Caco-2 (cell line): ENCODE results near the gene PLP2. TPM values are rescaled to one million over a fixed set of nuclear protein-coding genes. Genes with fewer than 3 reads are reported as not detected.
A peak's percentile ranks its signal among the peaks of the same experiment; 100 is the strongest.

ENCODE experiments used
- BruUV-seq: library from RNA; stranded (reverse); fragments of 400-500 nt; replicated peaks from 2 replicates; lab custom pipeline; 2021; lab: Mats Ljungman, UMichigan
- CTCF ChIA-PET: fragments of 300-600 bp; sonication (Branson Sonifier 250); formaldehyde crosslinking; loops from one replicate; lab custom pipeline; 2022; ENCODE audit warnings: antibody characterized with exemption; lab: Charles Lee
- POLR2A ChIA-PET: fragments of 300-600 bp; sonication (Branson Sonifier 250); formaldehyde crosslinking; loops from one replicate; lab custom pipeline; 2022; ENCODE audit warnings: antibody characterized with exemption; lab: Charles Lee
- DNase-seq, 2 experiments: peaks; one replicate each; pipeline versions ENCODE4 v3.0.0 to v3.0.0-alpha.2; 2020 to 2022
- H3K27me3 ChIP-seq: replicated peaks from 2 replicates; pipeline ENCODE4 v1.6.0; 2011; ENCODE audit warnings: low read length; ENCODE audit not compliant: control insufficient read depth, insufficient read depth
- H3K36me3 ChIP-seq: 2 replicates; pipeline ENCODE4 v1.5.1; 2011; ENCODE audit warnings: low read length; ENCODE audit not compliant: control insufficient read depth, insufficient read depth
- H3K4me1 ChIP-seq: fragments of 250-450 bp; sonication (Bioruptor Pico); 2 replicates; pipeline ENCODE4 v1.5.1; 2020; ENCODE audit warnings: mild to moderate bottlenecking
- H3K4me3 ChIP-seq: 2 replicates; pipeline ENCODE4 v1.5.1; 2011; ENCODE audit warnings: low read depth, mild to moderate bottlenecking, control low read depth, low read length
- H3K9me3 ChIP-seq: fragments of 250-450 bp; sonication (Bioruptor Pico); 2 replicates; pipeline ENCODE4 v1.5.1; 2020; ENCODE audit warnings: mild to moderate bottlenecking, moderate library complexity
- H3K27ac Mint-ChIP-seq: one replicate; pipeline ENCODE4 v1.8.0; 2022; ENCODE audit warnings: mixed read lengths; ENCODE audit not compliant: unreplicated experiment
- H3K27me3 Mint-ChIP-seq: one replicate; pipeline ENCODE4 v1.8.0; 2022; ENCODE audit warnings: mixed read lengths; ENCODE audit not compliant: insufficient read depth, unreplicated experiment
- H3K36me3 Mint-ChIP-seq: one replicate; pipeline ENCODE4 v1.8.0; 2022; ENCODE audit warnings: mild to moderate bottlenecking, mixed read lengths; ENCODE audit not compliant: insufficient read depth, unreplicated experiment
- H3K4me1 Mint-ChIP-seq: one replicate; pipeline ENCODE4 v1.8.0; 2022; ENCODE audit warnings: low read depth, mixed read lengths; ENCODE audit not compliant: unreplicated experiment
- H3K4me3 Mint-ChIP-seq: one replicate; pipeline ENCODE4 v1.8.0; 2022; ENCODE audit warnings: mild to moderate bottlenecking, moderate library complexity, mixed read lengths; ENCODE audit not compliant: unreplicated experiment
- H3K9me3 Mint-ChIP-seq: one replicate; pipeline ENCODE4 v1.8.0; 2022; ENCODE audit warnings: mixed read lengths; ENCODE audit not compliant: unreplicated experiment
- intact Hi-C: fragments of 100-400 bp; cut with micrococcal nuclease; formaldehyde crosslinking; loops from one replicate; pipeline ENCODE4 v1.10.0; 2022; ENCODE audit not compliant: unreplicated experiment
- total RNA-seq: library from RNA; stranded (reverse); gene quantifications from 2 replicates; pipeline ENCODE4 v1.2.3, GENCODE V29; 2022
- TF ChIP-seq, protein P1 (sequence below), 2 experiments: fragments of 200-600 bp in 1 of 2; IDR thresholded peaks; 1 replicate in 1 of 2; 2 replicates in 1 of 2; pipeline versions ENCODE4 v1.5.1 to v1.8.0; 2011 to 2022; ENCODE audit warnings: antibody characterized with exemption in 1 of 2, control low read depth in 1 of 2, inconsistent platforms in 1 of 2, low read depth in 1 of 2, low read length in 1 of 2, mild to moderate bottlenecking in 1 of 2, moderate library complexity in 1 of 2; ENCODE audit not compliant: insufficient read depth in 1 of 2, severe bottlenecking in 1 of 2, unreplicated experiment in 1 of 2

PLP2 gene
- total RNA-seq, 1 experiment from 2014 or later = 54.2 TPM

GRCh38 chrX:49191574-49192011 is 19.9 kb downstream of the PLP2 start:
- Mint-ChIP-seq H3K9me3 (no peaks in the 10 kb centered on the region), H3K27me3 (peaks cover 4% of the 10 kb centered on the region), H3K36me3 (peaks cover 30% of the 10 kb centered on the region), H3K4me3 (peak overlapping the region; percentile 82), H3K4me1 (peaks cover 43% of the 10 kb centered on the region), H3K27ac (peak overlapping the region; percentile 80)
- POLR2A ChIA-PET = interaction anchor here (0.5 to 1.3 kb wide), 10 partner anchors 10 to 324 kb away, joined by 3 to 43 read pairs (median 4); partner anchors contain the start of genes CCDC22 and PPP1R3F
- H3K27me3 ChIP-seq = no peaks in the 10 kb centered on the region
- intact Hi-C loops = loop anchor here (2.0 to 10.0 kb wide), 4 partner anchors 43 to 643 kb away; partner anchors contain the start of genes CCDC22, GPKOW and PPP1R3F
- peak overlapping the region; percentile 52 for H3K4me3 ChIP-seq
- peak in 1 of 2 experiments; percentile 49 for DNase-seq
- TSS peak; percentile 88 for BruUV-seq
- no peaks in the 10 kb centered on the region for H3K36me3 ChIP-seq
- TF ChIP-seq, protein P1, sequence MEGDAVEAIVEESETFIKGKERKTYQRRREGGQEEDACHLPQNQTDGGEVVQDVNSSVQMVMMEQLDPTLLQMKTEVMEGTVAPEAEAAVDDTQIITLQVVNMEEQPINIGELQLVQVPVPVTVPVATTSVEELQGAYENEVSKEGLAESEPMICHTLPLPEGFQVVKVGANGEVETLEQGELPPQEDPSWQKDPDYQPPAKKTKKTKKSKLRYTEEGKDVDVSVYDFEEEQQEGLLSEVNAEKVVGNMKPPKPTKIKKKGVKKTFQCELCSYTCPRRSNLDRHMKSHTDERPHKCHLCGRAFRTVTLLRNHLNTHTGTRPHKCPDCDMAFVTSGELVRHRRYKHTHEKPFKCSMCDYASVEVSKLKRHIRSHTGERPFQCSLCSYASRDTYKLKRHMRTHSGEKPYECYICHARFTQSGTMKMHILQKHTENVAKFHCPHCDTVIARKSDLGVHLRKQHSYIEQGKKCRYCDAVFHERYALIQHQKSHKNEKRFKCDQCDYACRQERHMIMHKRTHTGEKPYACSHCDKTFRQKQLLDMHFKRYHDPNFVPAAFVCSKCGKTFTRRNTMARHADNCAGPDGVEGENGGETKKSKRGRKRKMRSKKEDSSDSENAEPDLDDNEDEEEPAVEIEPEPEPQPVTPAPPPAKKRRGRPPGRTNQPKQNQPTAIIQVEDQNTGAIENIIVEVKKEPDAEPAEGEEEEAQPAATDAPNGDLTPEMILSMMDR (IDR thresholded peaks at IDR 0.05; ENCODE audit: insufficient read depth in 1 of 2, low read depth in 1 of 2, low read length in 1 of 2, severe bottlenecking in 1 of 2, unreplicated experiment in 1 of 2) = no peak
- peaks cover 4% of the 10 kb centered on the region for H3K4me1 ChIP-seq
- CTCF ChIA-PET = interaction anchor here (0.7 to 3.6 kb wide), 6 partner anchors 11 to 632 kb away, joined by 3 to 27 read pairs (median 4); no protein-coding TSS in a partner anchor
- no peaks in the 10 kb centered on the region for H3K9me3 ChIP-seq

DNA sequence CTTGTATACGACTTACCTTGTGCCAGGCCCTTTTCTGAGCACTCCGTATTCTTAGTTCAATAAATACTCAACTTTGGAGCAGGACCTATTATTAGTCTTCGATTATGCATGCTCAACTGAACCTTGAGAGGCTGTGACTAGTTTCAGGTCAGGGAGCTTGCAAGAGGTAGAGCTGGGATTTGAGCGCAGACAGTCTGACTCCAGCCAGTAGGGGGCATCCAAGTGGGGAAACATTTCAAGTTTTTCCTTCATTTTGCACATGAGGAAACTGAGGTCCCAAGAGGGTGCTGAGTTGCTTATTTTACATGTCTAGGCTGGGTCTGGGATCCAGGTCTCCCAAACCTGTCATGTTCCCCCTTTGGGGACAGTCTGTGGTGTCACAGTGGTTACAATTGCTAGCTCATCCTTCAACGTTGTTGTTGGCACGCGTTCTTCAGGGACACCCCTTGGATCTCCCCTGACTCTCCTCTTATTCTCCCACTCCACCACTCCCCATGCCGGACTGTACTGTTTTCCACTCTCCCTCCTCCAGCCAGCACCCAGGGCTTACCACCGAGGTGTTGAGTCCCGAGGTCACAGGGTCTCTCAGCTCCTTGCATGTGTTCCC is 21.1 kb downstream of the PLP2 start:
- H3K27ac Mint-ChIP-seq = peak overlapping the region; percentile 44
- TF ChIP-seq, protein P1 (IDR thresholded peaks at IDR 0.05; ENCODE audit: insufficient read depth in 1 of 2, low read depth in 1 of 2, low read length in 1 of 2, severe bottlenecking in 1 of 2, unreplicated experiment in 1 of 2) = peak; percentile 46 to 53

DNA sequence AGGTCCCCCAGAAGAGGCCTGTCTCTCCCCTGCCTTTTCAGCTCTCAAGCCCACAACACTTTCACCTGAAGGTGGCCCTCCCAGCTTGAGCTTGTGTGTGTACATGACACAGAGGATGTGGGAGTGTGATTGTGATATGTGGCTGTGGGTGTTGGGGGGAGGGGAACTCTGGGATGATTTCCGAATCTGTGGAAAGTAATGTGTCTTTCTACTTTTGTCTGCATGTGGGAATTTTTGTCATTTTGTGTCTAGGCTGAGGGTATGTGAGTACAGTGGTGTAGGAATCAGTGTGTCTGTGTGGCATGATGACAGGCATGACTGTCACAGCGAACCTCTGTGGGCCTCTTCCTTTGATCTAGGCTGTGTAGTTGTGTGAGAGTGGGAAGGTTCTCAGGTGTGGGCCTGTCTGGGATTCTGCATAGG is 21.9 kb downstream of the PLP2 start:
- H3K4me3 ChIP-seq = no peak overlapping the region
- H3K36me3 ChIP-seq = no peaks in the 10 kb centered on the region
- intact Hi-C loops = loop anchor here (5.0 to 10.0 kb wide), 2 partner anchors 71 to 641 kb away; partner anchors contain the start of gene GPKOW
- H3K4me1 ChIP-seq = peaks cover 4% of the 10 kb centered on the region
- no peaks in the 10 kb centered on the region for H3K9me3 Mint-ChIP-seq
- H3K9me3 ChIP-seq = no peaks in the 10 kb centered on the region
- H3K36me3 Mint-ChIP-seq = peaks cover 37% of the 10 kb centered on the region
- BruUV-seq = no TSS peak
- POLR2A ChIA-PET = interaction anchor here (1.0 kb wide), 1 partner anchor 75 kb away, joined by 6 read pairs; no protein-coding TSS in a partner anchor
- H3K4me1 Mint-ChIP-seq = peaks cover 53% of the 10 kb centered on the region
- no peak overlapping the region for H3K4me3 Mint-ChIP-seq
- CTCF ChIA-PET = no interaction called here
- TF ChIP-seq, protein P1 (IDR thresholded peaks at IDR 0.05; ENCODE audit: insufficient read depth in 1 of 2, low read depth in 1 of 2, low read length in 1 of 2, severe bottlenecking in 1 of 2, unreplicated experiment in 1 of 2) = no peak
- no peaks in the 10 kb centered on the region for H3K27me3 ChIP-seq
- DNase-seq = no peak
- peak overlapping the region; percentile 44 for H3K27ac Mint-ChIP-seq
- H3K27me3 Mint-ChIP-seq = peaks cover 4% of the 10 kb centered on the region

More for the DNA sequence above, 21.1 kb downstream of the PLP2 start:
- ChIA-PET POLR2A (interaction anchor here (1.0 kb wide), 1 partner anchor 76 kb away, joined by 6 read pairs; no protein-coding TSS in a partner anchor), CTCF (interaction anchor here (0.8 to 3.6 kb wide), 3 partner anchors 9 to 76 kb away, joined by 3 to 27 read pairs (median 4); no protein-coding TSS in a partner anchor)
- BruUV-seq = no TSS peak
- Histone ChIP-seq H3K4me3 (no peak overlapping the region), H3K36me3 (no peaks in the 10 kb centered on the region), H3K27me3 (no peaks in the 10 kb centered on the region), H3K9me3 (no peaks in the 10 kb centered on the region), H3K4me1 (peaks cover 4% of the 10 kb centered on the region)
- H3K9me3 Mint-ChIP-seq = no peaks in the 10 kb centered on the region
- peaks cover 4% of the 10 kb centered on the region for H3K27me3 Mint-ChIP-seq
- intact Hi-C loops = loop anchor here (5.0 to 10.0 kb wide), 2 partner anchors 71 to 642 kb away; partner anchors contain the start of gene GPKOW
- DNase-seq = peak in 1 of 2 experiments; percentile 39
- peaks cover 45% of the 10 kb centered on the region for H3K4me1 Mint-ChIP-seq
- H3K4me3 Mint-ChIP-seq = no peak overlapping the region
- H3K36me3 Mint-ChIP-seq = peaks cover 32% of the 10 kb centered on the region
